Stimulated activated CD4-positive, alpha-beta T cell treated with anti-CD3 and anti-CD28 coated beads, Interleukin-4, amount 100 ng/mL, for 48 hours (primary cell): ENCODE results near the gene WFS1.
A peak's percentile ranks its signal among the peaks of the same experiment; 100 is the strongest.

Experiments used
- DNase-seq, 2 donors: peaks; one replicate each; pipeline ENCODE4 v3.0.0-alpha.2; 2020; ENCODE audit warnings: low read depth in 2 of 2

Gene WFS1

DNA sequence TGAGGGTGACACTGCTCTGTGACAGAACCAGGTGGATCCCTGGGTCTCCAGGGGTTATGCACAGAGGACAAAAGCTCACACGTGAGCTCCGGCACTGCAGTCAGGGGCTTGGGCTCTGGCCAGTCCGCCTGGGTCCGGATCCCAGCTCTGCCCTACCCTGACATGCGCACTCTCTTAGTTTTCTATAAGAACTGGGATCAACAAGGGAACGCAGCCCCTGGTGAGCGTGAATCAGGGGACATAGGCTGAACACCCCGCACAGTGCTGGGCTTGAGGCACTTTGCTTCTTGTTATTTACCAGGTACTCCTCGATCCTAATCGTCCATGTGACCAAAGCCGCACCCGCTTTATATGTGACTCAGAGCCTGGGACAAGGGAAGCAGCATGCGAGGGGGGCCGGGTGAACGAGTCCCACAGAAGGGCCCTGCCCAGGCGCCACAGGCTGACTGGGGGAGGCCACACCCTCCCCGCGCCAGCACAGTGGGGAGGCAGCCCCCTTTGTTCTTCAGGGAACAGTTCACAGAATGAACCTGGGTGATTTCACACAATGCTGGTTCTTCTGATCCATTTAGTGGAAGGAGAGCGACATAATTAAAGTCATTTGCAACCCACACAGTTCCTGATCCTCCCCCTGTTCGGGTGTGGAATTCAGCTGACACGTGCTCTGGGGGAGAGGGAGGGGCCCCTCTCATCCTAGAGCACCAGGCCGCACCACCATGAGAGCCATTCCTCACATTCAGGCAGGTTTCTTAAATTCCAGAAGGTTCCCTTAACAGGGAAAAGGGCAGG is 55.5 kb downstream of the WFS1 start:
- DNase-seq: no peak

DNA sequence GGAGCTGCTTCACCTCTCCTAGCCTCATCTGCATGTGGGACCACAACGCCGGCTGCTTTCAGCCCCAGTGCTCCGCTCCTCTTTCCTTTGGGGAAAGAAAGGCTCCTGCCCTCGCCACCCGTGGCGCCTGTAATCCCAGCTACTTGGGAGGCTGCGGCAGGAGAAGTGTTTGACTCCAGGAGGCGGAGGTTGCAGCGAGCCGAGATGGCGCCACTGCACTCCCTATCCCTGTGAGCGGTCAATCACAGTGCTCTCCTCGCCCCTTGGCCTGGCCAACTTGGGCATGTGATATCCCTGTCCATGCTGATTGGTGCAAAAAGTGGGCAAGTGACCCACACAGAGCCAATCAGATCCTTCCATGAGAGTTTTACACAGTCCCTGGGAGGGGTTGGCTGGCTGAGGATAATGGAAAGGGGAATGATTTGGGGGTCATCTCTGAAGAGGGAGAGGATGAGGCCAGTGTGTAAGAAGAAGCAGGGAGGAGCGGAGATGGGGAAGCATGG is 56.2 kb downstream of the WFS1 start:
- DNase-seq: no peak

DNA sequence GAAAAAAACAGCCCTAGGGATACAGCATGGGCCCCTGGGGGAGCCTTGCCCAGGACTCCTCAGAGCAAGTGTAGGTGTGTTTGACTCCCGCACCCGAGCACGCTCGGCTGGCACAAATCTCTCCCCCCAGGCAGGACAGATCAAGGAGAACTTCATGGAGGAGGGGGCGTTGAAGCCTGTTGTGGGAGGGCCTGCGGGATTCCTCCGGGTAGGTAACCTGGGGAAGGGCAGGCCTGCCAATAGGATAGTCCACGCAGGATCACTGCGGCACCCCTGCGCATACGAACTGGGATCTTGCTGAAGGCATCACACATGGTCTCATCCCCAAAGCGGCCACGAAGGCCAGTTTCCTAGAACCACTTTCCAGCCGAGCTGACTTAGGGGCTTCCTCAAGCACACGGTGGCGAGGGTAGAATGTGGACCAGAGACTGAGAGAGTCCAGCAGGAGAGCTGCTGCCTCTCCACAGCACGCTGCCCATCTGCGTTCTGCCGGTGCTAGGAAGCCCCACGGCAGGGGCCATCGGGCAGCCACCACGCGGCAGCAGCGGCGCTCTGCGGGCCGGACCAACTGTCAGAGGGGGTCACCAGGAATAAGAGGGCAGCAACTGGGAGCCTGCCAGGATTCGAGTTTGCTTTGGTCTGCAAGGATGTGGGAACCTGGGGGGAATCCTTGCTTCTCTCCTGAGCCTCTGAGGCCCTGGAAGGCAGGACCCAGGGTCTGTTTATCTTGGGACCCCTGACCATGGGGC is 56.8 kb downstream of the WFS1 start:
- DNase-seq: no peak

DNA sequence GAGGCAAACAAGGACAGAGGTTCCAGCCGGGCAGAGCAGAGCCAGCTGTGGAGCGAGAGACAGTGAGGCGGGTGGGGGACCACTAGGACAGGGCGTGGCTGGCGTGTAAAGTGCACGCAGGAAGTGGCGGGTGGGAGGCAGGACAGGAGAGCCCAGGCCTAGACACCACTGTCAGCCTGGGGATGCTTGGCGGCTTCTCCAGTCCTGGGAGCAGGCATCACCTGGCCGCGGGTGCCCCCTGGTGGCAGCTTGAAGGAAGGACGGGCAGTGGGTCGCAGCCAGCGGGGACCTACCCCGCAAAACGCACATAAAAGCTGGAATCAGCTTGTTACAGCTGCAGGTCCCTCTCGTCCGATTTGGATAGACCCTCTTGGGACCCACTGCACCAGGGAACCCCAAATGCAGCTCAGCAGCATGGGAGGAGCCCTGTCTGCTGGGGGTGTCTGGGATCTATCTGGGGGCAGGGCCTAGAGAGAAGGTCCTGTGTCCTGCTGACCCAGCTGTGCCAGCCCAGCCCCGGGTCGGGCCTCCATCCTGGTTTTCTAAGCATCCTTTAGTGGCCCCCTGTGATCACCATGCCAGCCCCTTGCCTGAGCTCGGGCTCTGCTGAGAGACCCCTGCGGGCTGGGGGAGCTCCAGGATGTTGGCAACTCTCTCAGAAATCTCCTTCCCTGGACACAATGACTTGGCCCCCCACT is 57.7 kb downstream of the WFS1 start:
- DNase-seq: peak; percentile 64 to 83

DNA sequence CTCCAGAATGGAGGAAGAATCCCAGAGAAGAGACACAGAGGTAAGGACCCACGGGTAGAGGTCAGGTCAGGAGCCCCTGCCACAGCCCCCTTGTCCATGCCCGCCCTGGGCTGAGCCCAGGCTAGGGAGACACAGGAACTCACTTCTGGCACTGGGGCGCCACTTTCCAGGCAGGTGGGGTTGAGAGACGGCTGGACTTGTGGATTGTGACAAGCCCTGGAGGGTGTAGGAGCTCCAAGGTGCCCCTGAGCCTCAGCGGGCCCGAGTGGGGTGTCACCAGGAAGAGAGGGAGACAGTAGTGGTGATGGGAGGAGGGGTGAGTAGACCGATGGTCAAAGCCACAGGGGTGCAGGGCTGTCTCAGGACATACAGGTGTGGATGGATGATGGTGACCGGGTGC is 58.9 kb downstream of the WFS1 start:
- DNase-seq: no peak

DNA sequence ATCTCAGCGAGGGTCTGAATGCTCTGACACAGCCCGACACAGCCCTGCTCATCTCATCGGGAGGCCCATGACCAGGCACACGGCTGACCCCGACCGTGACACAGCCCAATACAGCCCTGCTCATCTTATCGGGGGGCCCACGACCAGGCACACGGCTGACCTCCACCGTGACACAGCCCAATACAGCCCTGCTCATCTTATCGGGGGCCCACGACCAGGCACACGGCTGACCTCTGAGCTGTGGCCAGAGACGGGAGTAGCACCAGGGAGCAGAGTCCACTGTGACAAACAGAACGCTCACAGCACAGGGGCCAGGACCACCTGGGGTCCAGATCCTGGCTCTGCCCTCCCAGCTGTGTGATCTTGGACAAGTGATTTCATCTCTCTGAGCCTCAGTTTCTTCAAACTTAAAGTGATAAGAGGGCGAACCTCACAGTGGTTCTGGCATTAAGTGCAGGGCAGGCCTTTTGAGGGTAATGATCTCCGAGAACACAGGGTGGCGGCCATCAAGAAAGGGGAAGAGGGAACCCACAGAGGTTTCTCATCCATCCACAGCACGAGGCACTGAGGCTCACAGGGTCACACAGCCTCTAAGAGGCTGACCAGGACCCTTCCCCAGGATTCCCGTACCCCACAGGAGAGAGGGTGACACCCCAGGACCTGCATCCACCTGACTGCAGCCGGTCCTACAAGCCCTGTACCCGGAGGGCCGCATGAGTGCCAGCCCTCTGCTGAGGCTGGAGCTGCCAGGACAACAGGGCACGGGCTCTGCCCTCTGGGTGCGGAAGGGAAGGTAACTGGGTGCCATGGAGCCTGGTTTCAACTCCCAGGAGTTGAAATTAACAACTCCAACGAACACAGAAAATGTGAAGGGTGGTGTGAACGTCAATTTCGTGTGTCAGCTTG is 60.1 kb downstream of the WFS1 start:
- DNase-seq: no peak

DNA sequence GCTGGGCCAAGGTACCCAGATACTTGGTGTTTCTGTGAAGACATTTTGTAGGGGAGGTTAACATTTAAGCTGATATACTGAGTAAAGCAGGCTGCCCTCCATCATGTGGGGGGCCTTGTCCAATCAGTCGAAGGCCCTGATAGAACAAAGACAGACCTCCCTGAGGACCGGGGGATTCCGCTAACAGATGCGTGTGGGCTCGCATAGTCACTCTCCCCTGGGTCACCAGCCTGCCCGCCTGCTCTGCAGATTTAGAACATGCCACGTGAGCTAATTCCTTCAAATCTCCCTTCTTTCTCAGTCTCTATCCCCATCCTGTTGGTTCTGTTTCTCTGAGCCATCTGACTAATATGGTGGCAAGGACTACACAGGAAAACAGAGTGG is 60.7 kb downstream of the WFS1 start:
- DNase-seq: no peak

DNA sequence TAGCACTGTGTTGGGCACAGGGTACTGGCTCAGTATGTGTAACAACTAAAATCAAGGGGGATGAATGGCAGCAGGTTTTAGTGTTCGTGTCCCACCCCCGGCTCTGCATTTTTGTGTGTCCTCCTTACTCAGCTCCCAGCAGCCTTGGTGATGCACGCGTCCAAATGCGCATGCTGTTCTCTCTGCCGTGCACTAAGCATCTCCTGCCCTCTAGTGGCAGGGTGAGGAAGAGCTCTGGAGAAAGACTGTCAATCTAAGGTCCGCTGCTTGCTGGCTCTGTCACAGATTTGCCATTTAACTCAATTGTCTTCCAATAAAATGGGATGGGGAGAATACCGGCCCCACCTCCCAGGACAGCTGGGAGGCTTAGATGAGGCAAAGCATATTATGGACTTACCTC is 61.4 kb downstream of the WFS1 start:
- peak; percentile 15 to 18 for DNase-seq

DNA sequence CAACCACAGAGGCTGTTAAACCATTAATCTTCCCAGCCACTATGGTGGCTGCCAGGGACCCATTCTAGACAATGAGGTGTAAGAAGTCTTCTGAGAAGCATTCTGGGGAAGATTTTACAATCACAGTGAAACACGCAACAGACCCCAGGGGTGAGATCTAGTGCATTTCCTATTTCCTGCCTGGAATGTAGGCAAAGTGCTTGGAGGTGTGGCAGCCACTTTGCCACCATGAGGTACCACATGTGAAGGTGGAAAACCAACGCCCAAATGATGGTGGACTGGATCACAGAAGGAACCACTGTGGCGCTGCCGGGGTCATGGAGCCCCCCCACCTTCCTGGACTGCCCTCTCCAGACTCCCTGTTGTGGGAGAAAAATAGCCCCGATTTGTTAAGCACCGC is 61.8 kb downstream of the WFS1 start:
- no peak for DNase-seq

DNA sequence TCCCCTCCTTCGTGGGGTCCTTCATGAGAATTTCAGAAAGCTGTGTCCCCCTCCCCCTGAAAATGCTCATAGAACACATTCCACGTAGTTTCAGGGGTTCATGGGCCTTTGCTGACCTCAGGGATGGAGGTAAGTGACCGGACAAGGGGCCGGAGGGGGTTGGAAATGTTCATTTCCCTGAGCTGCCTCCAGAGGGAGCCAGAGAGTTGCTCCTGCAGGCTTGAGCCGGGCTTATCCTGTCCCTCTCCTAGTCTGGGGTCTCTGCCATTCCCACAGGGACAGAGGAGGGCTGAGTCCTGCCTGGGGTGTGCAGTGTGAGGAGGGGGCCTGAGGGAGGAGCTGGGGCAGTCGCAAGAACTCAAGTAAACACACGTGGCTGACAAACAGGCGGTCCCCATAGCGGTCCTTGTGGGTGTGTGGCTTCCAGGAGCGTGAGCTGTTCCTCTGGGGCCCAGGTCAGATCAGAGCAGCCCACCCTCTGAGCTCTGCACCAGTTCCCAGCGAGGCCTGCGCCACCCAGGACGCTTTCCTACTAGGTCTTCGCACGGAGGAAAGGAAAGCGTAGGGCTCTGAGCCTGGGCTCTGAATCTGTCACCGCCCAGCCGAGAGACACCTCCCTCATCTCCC is 62.5 kb downstream of the WFS1 start:
- DNase-seq: peak in 1 of 2 donors; percentile 27

DNA sequence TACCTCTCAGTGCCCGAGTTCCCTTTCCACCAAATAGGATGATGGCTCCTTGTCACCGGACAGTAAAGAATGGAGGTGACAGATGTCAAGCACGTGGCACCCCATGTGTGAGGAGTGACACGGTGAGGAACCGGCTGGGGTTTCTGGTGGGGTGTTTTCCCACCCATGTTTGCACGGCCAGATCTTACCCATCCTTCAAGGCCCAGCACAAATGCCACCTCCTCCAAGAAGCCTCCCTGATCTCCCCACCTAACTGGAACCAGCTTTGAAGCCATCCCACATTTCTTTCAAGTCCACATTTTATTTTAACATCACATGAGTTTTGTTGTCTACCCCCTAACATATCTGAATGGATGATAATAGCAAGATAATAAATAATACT is 63.0 kb downstream of the WFS1 start:
- no peak for DNase-seq

DNA sequence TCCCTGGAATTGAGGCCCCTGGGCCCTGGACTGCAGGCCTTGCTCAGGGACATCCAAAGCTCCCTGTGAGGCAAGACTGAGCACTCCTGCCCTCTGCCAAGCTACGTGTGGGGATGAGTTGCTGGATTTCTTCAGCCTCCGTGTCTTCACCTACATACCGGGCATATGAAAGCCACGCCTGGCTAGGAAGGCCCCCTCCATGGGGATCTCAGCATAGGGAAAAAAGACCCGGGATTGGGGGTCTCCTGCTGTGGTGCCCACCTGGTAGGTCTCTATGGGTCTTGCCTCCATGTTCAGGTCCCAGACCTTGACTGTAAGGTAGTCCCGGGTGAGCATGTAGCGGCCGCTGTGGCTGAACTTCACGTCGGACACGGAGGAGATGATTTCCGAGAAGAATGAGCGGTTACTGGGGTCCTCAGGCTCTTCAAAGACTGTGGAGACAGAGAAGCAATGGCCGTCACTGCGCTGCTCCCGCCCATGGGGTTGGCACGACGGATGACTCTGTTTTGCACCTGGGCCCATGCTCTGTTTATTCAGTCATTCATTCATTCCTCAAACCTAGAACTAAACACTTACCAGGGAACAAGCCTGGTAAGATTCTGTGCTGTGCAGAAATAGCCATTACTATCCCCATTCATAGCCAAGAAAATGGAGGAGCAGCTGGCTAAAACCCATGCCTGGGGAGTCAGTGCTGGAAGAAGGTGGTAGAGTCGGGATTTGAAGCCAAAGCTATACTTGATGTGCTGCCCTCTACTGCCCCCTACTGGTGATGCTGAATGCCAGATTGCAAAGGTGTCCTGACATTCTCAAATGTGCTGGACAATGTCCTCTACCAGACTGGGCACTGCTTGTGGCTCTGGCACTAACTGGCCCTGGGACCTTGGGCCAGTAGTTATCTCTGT is 63.9 kb downstream of the WFS1 start:
- DNase-seq: peak; percentile 14

DNA sequence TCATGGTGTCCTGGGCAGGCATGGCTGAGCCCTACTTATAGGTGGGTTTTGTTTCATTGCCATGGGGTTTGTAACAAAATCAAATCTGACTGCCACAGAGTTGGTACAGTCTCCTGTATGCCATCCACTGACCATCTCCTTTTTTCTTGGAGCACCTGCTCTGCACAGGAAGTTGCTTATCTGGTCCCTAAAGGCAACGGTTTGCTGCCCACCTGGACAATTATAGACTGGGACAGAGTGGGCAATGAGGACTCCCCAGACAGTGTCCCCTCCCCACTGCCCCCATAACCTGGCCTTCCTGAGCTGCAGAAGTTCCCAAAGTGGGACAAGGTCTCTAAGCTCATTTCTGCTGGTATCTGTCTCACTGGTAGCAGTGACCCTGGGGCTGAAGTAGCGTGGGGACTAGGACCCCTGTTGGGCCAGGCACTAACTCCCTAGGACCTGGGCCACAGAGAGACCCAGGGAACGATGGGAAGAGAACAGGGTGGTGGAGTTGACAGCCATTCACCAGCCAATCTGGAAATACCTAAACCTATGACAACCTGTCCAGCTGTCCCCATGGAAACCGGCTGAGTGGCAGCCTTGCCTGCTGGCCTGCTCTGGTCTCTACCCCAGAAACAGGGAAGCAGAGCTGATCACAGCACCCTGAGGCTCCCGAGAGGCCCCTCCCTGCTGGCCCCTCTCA is 64.7 kb downstream of the WFS1 start:
- no peak for DNase-seq

DNA sequence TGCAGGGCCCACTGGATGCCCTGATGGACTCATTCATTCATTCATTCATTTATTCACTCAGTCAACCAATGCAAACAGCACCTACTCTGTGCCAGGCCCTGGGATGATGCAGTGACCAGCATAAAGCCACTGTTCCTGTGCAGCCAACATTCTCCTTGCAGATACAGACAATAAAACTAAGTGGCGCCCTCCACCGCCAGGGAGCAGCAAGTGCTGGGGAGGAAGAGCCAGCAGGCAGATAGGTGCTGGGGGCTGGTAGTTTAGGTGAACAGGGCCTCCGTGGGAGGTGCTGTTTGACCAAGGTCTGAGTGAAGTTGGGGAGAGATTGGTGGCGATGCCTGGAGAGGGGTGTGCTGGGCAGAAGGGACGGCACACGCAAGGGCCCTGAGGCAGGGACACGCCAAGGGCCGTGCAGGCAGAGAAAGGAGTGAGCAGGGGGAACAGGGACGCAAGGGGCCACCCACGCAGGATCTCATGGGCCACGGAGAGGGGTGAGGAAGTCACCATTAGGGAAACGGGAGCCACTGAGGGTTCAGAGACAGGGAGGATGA is 65.5 kb downstream of the WFS1 start:
- no peak for DNase-seq

DNA sequence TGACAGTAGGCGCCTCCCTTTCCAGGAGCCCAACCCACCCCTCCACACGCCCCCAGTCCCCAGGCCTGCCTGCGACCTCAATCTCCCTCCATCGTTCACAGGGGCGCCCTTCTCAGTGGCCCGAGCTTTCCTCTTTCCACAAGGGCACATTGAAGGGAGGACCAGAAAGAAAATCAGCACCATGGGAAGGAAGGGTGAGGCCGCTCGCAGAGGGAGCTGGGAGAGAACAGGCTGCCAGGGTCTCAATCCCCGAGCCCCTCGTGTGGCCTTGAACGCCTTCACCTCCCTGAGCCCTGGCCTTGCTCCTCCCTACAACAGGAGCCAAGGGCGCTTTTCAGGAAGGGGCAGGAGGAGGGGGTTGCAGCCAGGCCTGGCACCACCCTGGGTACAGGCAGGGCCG is 66.5 kb downstream of the WFS1 start:
- no peak for DNase-seq

DNA sequence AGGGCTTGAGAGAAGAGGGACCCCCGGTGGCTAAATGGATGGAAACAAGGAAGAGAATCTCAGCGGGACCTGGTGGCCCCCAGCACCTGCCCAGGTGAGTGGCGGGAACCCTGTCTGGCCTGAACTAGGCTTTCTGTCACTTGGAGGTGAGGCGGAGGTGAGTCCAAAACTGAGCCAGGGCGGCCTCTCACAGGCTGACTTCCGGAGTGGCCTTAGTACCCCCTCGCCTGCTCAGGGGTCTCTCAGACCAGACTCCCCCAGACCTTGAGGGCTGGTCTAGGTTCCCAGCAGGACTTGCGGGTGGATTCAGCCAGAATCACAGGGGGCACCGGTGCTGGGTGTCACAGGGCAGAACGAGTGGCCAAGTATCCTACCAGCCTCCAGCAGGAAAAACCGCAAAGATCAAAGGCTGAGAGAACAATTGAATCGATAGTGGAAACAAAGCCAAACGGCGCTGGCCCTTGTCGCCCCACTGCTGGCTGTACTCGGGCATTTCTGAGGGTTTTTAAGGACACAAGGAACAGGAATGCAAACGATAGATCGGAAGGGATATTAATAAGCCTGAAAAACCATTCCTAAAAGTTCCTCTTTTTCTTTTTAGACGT is 67.8 kb downstream of the WFS1 start:
- DNase-seq: no peak

DNA sequence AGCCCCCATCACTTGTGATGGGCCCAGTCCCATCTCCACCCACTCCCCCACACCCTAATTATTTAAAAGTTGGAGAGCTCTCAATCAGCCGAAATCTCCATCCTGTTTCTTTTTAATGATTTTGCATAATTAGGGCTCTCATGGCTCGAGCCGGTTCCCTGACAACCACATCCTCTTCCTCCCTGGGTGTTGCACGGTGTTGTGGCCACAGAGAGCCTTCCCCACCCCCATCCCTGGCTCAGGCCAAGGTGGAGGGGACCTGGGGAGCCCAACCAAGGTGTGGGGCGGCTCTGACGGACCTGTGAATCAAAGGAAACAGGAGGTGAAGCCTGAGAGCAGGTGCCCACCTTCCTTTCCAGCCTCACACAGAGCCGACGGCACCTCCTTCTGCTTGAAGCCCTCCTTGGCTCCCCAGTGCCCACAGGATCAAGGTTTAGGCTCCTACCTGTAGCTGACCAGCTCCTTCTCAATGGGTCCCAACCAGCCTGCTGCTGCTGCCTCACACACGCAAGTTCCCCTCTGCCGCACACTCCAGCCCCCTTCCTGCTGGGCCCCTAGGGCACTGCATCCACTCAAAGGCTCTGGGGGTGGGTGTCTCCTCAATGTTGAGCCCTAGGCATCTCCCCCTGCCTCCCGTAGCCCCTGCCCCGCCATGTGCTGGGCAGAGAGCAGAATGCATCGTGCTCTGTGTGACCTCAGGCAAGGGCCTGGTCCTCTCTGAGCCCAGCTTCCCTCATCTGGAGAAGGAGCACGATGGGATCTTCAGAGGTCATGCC is 68.7 kb downstream of the WFS1 start:
- DNase-seq: no peak
